HPDE6-E6E7 (cell line): ENCODE data around the gene TUBA1C.

Source experiments
- DNase-seq: peaks from one replicate; pipeline ENCODE4 v3.0.0; 2011; ENCODE audit warnings: missing footprints; ENCODE audit errors: extremely low spot score

The TUBA1C gene

DNA sequence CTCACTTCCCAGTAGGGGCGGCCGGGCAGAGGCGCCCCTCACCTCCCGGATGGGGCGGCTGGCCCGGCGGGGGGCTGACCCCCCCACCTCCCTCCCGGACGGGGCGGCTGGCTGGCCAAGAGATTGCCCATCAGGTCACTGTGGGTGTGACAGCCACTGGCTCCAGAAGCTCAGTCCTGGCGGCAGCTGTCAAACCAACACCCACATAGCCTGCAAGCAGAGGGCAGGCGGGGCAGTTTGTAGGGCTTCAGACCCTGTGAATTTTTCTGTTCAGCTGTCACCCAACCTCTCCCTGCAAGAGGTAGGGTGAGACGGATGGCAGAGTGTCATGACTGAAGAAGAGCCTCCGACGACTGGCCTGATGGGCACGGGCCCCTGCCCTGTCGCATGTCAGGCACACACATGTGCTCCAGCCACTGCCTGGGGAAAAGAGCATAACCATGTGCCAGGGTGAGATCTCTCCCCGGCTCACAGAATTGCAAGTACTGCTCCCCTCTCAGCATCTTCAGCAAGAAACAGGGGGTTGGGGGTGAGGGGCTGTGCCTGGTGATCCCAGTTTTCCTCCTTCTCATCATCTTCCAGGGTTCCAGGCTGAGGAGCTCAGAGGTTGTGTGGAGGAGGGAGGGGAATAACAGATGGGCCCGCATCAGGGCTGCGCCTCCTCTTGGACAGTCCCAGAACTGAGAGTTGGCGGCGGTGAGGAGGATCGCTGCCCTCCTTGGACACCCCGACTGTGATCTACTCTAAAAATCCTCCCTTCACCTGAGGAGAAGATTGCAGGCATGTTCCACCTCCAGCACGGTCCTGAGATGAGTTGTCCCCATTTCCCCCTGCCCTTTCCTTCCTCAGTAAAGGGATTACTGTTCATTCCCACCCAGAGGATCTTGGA is 18.9 kb downstream of the TUBA1C start:
- no peak for DNase-seq

DNA sequence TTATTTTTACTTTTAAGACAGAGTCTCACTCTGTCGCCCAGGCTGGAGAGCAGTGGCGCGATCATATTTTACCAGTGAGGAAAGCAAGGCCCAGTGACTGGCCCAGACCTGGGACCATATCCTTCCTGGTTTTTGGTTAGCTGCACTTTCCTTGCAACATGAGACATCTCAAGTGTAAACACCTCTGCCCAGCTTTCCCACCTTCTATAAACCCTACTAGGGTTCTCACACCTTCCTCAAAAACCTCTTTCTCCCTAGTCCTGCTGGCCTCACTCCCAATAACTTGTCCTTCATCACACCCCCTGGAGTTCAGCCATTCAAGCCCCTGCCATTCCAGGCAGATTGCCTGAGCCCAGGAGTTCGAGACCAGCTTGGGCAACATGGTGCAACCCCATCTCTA is 19.8 kb downstream of the TUBA1C start:
- no peak for DNase-seq

- no peak for DNase-seq
These were observed 23.0 kb downstream of the TUBA1C start for GRCh38 chr12:49287876-49288275.

- no peak for DNase-seq
These were observed 23.6 kb downstream of the TUBA1C start for GRCh38 chr12:49288412-49288853.

DNA sequence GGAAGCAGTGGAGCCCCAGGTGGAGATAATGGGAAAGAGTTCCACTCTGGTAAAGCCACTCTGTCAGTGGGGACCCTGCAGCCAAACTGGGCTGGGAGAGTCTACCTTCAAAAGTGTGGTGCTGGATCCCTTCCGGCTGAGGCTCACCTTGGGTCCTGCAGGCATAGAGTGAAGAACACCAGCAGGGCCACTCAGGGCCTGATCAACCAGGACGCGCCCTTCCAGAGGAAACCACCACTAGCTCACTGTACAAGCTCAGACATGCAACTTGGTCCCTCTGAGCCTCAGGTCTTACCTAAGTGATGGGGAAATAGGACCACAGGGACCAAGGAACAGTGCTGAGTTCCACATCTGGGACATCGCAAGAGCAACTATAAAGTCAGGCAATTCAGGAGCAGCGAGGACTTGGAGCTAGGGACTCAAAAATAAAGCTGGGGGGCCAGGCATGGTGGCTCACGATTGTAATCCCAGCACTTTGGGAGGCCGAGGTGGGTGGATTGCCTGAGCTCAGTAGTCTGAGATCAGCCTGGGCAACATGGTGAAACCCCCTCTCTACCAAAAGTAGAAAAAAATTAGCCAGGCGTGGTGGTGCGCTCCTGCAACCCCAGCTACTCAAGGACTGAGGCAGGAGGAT is 24.2 kb downstream of the TUBA1C start:
- DNase-seq: peak; percentile 77

- DNase-seq: no peak
These were observed 27.8 kb downstream of the TUBA1C start for GRCh38 chr12:49292729-49293055.

GRCh38 chr12:49293056-49293956 is 28.4 kb downstream of the TUBA1C start:
- DNase-seq: no peak

DNA sequence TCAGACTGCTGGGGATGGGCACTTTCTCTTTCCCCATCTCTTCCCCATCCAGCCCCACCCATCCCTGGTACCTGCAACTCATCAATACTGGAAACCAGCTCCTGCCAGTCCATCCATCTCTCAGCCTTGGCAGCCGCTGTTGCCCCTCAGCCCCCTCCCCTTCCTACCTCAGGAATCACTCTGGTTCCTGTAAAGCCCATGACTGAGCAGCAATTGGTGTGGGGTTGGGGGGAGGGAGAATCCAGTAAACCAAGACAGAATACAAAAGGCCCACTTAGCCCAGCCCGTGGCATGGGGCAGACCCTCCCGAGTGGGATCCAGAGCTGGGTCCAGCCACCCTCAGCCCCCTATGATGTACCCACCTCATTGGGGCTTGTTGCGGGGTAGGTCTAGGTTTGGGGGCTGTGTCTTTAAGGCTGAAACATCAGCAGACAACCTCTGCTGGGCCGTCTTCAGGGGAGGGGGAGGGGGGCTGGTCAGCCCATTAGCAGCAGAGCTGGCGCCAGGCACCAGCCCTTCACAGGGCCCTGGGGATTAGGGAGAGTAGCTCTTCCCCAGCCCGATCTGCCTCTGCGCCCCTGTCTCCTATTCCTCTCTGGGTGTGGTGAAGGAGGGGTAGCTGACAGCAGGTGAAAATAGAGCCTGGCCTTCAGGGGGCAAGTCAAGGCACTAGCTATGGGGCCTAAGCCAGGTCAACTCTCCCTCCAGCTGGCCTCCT is 29.4 kb downstream of the TUBA1C start:
- DNase-seq: no peak

DNA sequence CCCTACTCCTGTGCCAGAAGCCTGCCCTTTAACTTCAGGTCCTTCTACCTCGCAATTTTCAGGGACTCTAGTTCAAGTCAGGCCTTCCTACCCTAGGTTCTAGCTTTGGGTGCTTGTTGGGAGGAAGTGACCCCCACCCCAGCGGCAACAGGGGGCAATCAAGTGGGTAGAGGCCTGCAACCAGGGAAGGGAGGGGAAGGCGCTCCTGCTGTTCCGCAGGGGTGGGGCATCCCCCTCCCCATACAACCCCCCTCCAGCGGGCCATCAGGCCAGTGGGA is 29.9 kb downstream of the TUBA1C start:
- DNase-seq: no peak

DNA sequence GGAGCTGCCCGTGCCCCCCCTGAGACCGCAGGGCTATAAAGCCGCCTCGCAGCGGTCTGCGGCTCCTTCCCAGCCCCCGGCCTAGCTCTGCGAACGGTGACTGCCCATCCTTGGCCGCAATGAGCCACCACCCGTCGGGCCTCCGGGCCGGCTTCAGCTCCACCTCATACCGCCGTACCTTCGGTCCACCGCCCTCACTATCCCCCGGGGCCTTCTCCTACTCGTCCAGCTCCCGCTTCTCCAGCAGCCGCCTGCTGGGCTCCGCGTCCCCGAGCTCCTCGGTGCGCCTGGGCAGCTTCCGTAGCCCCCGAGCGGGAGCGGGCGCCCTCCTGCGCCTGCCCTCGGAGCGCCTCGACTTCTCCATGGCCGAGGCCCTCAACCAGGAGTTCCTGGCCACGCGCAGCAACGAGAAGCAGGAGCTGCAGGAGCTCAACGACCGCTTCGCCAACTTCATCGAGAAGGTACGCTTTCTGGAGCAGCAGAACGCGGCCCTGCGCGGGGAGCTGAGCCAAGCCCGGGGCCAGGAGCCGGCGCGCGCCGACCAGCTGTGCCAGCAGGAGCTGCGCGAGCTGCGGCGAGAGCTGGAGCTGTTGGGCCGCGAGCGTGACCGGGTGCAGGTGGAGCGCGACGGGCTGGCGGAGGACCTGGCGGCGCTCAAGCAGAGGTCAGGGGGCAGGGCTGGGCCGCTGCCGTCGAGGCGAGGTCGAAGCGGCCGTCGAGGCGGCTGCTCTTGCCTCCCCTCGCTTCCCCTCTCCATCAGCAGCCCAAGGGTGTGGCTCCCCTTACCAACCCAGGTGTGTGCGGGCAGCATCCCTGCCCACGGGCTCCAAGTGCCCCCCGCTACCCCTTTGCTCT is 30.4 kb downstream of the TUBA1C start, which contains the start of gene PRPH:
Gene PRPH, plus strand, starts transcription at position 66 of the 855 bp plus-strand sequence. Its CDS starts 54 bp downstream, at position 120.
- DNase-seq: no peak

GRCh38 chr12:49296034-49296835 is 31.4 kb downstream of the TUBA1C start:
- no peak for DNase-seq

DNA sequence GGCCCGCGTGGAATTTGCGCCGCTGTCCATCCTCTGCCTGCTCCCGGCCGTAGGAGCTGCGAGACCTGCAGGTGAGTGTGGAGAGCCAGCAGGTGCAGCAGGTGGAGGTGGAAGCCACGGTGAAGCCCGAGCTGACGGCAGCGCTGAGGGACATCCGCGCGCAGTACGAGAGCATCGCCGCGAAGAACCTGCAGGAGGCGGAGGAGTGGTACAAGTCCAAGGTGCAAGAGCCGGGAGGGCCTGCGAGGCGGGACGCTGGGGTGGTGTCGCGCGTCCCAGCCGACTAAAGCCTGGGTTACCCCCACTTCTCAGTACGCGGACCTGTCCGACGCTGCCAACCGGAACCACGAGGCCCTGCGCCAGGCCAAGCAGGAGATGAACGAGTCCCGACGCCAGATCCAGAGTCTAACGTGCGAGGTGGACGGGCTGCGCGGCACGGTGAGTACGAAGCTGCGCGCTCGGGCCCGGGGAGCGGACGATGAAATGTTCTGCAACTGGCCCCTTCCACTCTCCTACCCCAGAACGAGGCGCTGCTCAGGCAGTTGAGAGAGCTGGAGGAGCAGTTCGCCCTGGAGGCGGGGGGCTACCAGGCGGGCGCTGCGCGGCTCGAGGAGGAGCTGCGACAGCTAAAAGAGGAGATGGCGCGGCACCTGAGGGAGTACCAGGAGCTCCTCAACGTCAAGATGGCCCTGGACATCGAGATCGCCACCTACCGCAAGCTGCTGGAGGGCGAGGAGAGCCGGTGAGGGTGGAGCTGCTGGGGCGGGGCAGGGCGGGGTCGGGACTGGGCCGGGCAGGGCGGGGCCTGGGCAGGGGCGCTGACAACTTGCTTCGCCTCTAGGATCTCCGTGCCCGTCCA is 32.2 kb downstream of the TUBA1C start:
- no peak for DNase-seq

DNA sequence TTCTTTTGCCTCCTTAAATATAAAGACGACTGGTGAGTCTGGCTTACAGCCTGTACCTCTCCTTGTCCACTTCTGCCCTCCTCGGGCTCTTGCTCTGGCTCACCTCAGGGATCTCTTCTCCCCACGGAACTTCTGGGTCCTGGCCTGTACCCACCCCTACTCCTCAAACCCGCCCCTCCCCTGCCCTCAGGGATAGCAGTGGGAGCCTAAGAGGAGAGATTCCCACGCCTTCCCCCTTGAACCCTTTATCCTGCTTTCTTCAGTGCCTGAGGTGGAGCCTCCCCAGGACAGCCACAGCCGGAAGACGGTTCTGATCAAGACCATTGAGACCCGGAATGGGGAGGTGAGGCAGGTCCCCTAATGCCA is 32.8 kb downstream of the TUBA1C start:
- DNase-seq: no peak

GRCh38 chr12:49298160-49298559 is 33.3 kb downstream of the TUBA1C start:
- DNase-seq: no peak

DNA sequence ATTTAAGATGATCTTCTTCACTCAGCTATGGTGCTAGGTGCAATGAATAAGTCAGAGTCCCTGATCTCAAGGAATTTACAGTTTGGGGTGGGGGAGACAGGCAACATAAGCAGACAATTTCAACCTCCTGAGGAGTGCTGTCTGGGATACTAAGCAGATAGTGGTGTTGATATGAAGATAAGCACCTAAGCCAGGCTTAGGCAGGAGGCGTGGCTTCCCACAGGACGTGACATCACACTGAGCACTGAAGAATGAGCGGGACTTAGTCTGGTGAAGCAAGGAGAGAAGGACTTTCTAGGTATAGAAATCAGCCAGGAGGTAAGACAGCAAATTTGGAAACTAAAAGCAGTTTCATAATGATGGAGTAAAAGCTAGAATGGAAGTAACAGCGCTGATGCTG is 36.9 kb downstream of the TUBA1C start:
- DNase-seq: no peak

DNA sequence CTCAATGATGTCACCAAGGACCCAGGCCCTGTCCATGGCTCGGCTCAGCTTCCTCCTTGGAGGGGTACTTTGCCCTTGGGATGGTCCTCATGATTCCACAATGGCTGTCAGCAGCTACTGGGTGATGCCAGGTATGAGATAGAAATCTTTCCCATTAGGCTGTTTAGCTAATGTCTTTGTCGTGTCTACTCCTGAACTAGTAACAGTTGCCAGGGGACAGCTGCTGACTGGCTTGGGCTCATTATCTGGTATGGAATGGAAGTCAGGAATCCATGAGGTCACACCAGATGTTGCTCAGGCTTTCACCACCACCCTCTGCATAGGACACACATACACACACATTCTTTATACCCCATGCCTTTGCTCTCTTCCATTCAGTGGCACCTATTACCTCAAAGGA is 39.3 kb downstream of the TUBA1C start:
- DNase-seq: no peak

GRCh38 chr12:49305762-49306510 is 41.1 kb downstream of the TUBA1C start:
- no peak for DNase-seq

DNA sequence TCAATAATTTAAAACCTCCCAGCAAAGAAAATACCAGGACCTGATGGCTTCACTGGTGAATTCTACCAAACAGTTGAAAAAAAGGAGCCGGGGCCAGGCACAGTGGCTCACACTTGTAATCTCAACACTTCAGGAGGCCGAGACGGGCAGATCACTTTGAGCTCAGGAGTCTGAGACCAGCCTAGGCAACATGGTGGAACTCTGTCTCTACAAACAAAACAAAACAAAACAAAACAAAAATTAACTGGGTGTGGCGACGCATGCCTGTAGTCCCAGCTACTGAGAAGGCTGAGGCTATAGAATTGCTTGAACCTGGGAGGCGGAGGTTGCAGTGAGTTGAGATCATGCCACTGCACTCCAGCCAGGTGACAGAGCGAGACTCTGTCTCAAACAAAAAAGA is 44.5 kb downstream of the TUBA1C start:
- DNase-seq: no peak
